A549 (cell line): ENCODE measurements around the gene CTNNA1.

Experiments used
- CTCF ChIP-seq: fragments of >200 bp; sonication (Bioruptor Twin); formaldehyde crosslinking; IDR thresholded peaks from 3 replicates; pipeline ENCODE4 v1.5.1; 2016
- HOXB13 ChIP-seq: fragments of 250-450 bp; sonication (Bioruptor Pico); IDR thresholded peaks from 2 replicates; pipeline ENCODE4 v1.5.0; 2020; ENCODE audit warnings: low read depth, mild to moderate bottlenecking, moderate library complexity
- POLR2A ChIP-seq: IDR thresholded peaks from 2 replicates; pipeline ENCODE4 v1.6.1; 2012; ENCODE audit warnings: mild to moderate bottlenecking, low read length
- RCOR1 ChIP-seq: fragments of 150-350 bp; IDR thresholded peaks from 2 replicates; pipeline ENCODE4 v1.6.1; 2014; ENCODE audit warnings: antibody characterized with exemption, low read length, low read depth
- RFX5 ChIP-seq: fragments of 450-650 bp; IDR thresholded peaks from 2 replicates; pipeline ENCODE4 v1.7.1; 2014; ENCODE audit warnings: antibody characterized with exemption, mild to moderate bottlenecking, moderate library complexity
- SMC3 ChIP-seq: fragments of >200 bp; sonication (Bioruptor Twin); formaldehyde crosslinking; IDR thresholded peaks from 3 replicates; pipeline ENCODE4 v1.6.1; 2018; ENCODE audit warnings: inconsistent platforms
- TF ChIP-seq, protein P1 (sequence below): fragments of 200-600 bp; sonication (generic); IDR thresholded peaks from 2 replicates; pipeline ENCODE4 v1.6.1; 2016; ENCODE audit warnings: antibody characterized with exemption, mild to moderate bottlenecking, moderate library complexity

DNA sequence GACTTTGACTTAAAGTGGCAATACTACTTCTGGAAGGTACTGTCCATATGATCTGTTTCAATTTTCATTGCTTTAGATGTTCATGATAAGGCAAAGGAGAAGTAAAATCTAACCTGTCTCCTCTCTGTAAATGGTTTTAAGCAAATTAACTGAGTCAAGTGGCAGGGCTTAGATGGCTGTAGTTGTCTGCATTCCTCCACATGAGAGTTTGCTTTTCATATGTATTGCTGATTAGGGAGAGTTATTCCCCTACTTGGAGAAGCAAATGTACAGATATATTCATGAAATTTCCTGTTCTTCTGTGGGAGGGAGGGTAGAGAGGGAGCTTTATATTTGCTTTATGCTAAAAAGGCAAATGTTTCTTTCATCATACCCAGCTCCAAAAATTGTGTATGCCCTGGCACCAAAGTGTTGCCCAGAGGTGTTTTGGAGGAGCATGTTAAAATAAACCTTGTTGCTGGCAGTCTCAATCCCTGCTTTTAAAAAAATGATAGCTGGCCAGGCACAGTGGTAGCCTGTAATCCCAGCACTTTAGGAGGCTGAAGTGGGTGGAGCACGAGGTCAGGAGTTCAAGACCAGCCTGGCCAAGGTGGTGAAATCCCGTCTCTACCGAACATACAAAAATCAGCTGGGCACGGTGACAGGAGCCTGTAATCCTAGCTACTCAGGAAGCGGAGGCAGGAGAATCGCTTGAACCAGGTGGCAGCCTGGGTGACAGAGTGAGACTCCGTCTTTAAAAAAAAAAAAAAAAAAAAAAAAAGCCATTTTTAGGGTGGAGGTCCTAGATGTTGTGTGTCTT lies 125.4 kb downstream of the CTNNA1 start:
- TF ChIP-seq HOXB13 (CRISPR knock-in tag) (no peak), CTCF (no peak), POLR2A (no peak), RCOR1 (no peak), SMC3 (no peak), RFX5 (no peak)
- TF ChIP-seq, protein P1, sequence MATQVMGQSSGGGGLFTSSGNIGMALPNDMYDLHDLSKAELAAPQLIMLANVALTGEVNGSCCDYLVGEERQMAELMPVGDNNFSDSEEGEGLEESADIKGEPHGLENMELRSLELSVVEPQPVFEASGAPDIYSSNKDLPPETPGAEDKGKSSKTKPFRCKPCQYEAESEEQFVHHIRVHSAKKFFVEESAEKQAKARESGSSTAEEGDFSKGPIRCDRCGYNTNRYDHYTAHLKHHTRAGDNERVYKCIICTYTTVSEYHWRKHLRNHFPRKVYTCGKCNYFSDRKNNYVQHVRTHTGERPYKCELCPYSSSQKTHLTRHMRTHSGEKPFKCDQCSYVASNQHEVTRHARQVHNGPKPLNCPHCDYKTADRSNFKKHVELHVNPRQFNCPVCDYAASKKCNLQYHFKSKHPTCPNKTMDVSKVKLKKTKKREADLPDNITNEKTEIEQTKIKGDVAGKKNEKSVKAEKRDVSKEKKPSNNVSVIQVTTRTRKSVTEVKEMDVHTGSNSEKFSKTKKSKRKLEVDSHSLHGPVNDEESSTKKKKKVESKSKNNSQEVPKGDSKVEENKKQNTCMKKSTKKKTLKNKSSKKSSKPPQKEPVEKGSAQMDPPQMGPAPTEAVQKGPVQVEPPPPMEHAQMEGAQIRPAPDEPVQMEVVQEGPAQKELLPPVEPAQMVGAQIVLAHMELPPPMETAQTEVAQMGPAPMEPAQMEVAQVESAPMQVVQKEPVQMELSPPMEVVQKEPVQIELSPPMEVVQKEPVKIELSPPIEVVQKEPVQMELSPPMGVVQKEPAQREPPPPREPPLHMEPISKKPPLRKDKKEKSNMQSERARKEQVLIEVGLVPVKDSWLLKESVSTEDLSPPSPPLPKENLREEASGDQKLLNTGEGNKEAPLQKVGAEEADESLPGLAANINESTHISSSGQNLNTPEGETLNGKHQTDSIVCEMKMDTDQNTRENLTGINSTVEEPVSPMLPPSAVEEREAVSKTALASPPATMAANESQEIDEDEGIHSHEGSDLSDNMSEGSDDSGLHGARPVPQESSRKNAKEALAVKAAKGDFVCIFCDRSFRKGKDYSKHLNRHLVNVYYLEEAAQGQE = no peak
